Measurements from ENCODE around the gene RAD54L.
A peak's percentile ranks its signal among the peaks of the same experiment; 100 is the strongest.
"Not testable (repeated sequence)": the region's sequence is repeated elsewhere in the genome, so short reads cannot be mapped to it uniquely, and the experiment has no call there.

Gene RAD54L

GRCh38 chr1:46215504-46215903 is 32.1 kb upstream of the RAD54L start:
- Histone ChIP-seq H3K9ac (ENCODE audit: low read depth, low read length) (no peak overlapping the region), H3K36me3 (ENCODE audit: control insufficient read depth, insufficient read depth, low read length) (no peaks in the 10 kb centered on the region), H3K27ac (ENCODE audit: low read depth, low read length) (no peak overlapping the region), H3K27me3 (ENCODE audit: control insufficient read depth, insufficient read depth, low read length) (no peaks in the 10 kb centered on the region), H3K4me3 (ENCODE audit: low read depth, low read length) (no peak overlapping the region), H3K9me3 (ENCODE audit: control insufficient read depth, insufficient read depth, low read length) (no peaks in the 10 kb centered on the region), H3K4me1 (ENCODE audit: control insufficient read depth, insufficient read depth, low read length) (no peaks in the 10 kb centered on the region)

DNA sequence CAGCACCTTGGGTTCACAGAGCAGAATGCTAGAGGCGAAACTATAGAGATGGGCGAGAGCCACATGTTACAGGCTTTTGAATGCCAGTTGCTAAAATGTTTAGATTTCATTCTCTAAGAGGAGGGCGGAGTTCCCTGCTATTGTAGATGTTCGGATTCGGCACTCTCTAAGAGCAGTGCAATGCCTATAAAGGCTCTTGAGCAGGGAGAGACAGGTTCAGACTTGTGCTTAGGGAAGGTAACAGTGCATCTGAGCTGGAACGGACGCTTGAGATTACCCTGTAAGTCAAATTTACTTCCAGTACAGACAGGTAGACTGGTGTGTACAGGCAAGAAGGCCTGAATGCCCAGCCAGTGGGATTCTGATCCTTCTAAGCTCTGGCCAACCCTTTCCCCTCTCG is 29.1 kb upstream of the RAD54L start:
- Histone ChIP-seq H3K9ac (ENCODE audit: low read depth, low read length) (no peak overlapping the region), H3K9me3 (ENCODE audit: control insufficient read depth, insufficient read depth, low read length) (no peaks in the 10 kb centered on the region), H3K4me3 (ENCODE audit: low read depth, low read length) (no peak overlapping the region), H3K36me3 (ENCODE audit: control insufficient read depth, insufficient read depth, low read length) (no peaks in the 10 kb centered on the region), H3K4me1 (ENCODE audit: control insufficient read depth, insufficient read depth, low read length) (peaks cover 12% of the 10 kb centered on the region), H3K27me3 (ENCODE audit: control insufficient read depth, insufficient read depth, low read length) (no peaks in the 10 kb centered on the region), H3K27ac (ENCODE audit: low read depth, low read length) (no peak overlapping the region)

- H3K9me3 ChIP-seq (ENCODE audit: control insufficient read depth, insufficient read depth, low read length), result no peaks in the 10 kb centered on the region
- peaks cover 22% of the 10 kb centered on the region for H3K4me1 ChIP-seq (ENCODE audit: control insufficient read depth, insufficient read depth, low read length)
- H3K4me3 ChIP-seq (ENCODE audit: low read depth, low read length), result no peak overlapping the region
- no peak overlapping the region for H3K9ac ChIP-seq (ENCODE audit: low read depth, low read length)
- no peaks in the 10 kb centered on the region for H3K27me3 ChIP-seq (ENCODE audit: control insufficient read depth, insufficient read depth, low read length)
- H3K27ac ChIP-seq (ENCODE audit: low read depth, low read length), result no peak overlapping the region
- no peaks in the 10 kb centered on the region for H3K36me3 ChIP-seq (ENCODE audit: control insufficient read depth, insufficient read depth, low read length)
Measured at GRCh38 chr1:46219551-46220520, 27.7 kb upstream of the RAD54L start.

GRCh38 chr1:46220808-46221207 is 26.8 kb upstream of the RAD54L start:
- Histone ChIP-seq H3K4me1 (ENCODE audit: control insufficient read depth, insufficient read depth, low read length) (peaks cover 22% of the 10 kb centered on the region), H3K36me3 (ENCODE audit: control insufficient read depth, insufficient read depth, low read length) (no peaks in the 10 kb centered on the region), H3K9ac (ENCODE audit: low read depth, low read length) (no peak overlapping the region), H3K4me3 (ENCODE audit: low read depth, low read length) (no peak overlapping the region), H3K27ac (ENCODE audit: low read depth, low read length) (no peak overlapping the region), H3K27me3 (ENCODE audit: control insufficient read depth, insufficient read depth, low read length) (no peaks in the 10 kb centered on the region), H3K9me3 (ENCODE audit: control insufficient read depth, insufficient read depth, low read length) (no peaks in the 10 kb centered on the region)

DNA sequence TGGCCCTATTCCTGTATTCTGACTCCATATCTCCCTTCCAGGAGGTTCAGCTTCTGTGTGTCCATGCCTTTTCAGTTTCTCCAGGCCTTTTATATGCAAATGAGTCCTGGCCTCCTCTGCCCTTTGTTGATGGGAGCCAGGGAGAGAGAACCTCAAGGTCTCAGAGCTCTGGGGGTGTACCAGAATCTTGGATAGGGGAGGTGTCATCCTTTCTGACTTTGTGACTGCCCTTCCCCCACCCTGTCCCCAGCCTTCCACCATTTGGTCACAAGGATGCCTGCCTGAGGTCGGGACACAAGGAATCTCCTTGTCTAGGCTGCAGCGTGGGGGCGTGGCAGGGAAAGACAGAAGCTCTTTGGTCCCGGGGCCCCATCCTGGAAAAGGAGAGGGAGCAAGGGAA is 25.8 kb upstream of the RAD54L start:
- H3K4me1 ChIP-seq (ENCODE audit: control insufficient read depth, insufficient read depth, low read length), result peaks cover 22% of the 10 kb centered on the region
- no peak overlapping the region for H3K4me3 ChIP-seq (ENCODE audit: low read depth, low read length)
- no peaks in the 10 kb centered on the region for H3K36me3 ChIP-seq (ENCODE audit: control insufficient read depth, insufficient read depth, low read length)
- H3K27me3 ChIP-seq (ENCODE audit: control insufficient read depth, insufficient read depth, low read length), result no peaks in the 10 kb centered on the region
- H3K9ac ChIP-seq (ENCODE audit: low read depth, low read length), result no peak overlapping the region
- peak overlapping the region; percentile 44 for H3K27ac ChIP-seq (ENCODE audit: low read depth, low read length)
- H3K9me3 ChIP-seq (ENCODE audit: control insufficient read depth, insufficient read depth, low read length), result no peaks in the 10 kb centered on the region

GRCh38 chr1:46223055-46223454 is 24.5 kb upstream of the RAD54L start:
- H3K9me3 ChIP-seq (ENCODE audit: control insufficient read depth, insufficient read depth, low read length); H3K4me3 ChIP-seq (ENCODE audit: low read depth, low read length); H3K27me3 ChIP-seq (ENCODE audit: control insufficient read depth, insufficient read depth, low read length); H3K9ac ChIP-seq (ENCODE audit: low read depth, low read length); H3K27ac ChIP-seq (ENCODE audit: low read depth, low read length); H3K36me3 ChIP-seq (ENCODE audit: control insufficient read depth, insufficient read depth, low read length): not testable (repeated sequence)
- H3K4me1 ChIP-seq (ENCODE audit: control insufficient read depth, insufficient read depth, low read length), result peaks cover 22% of the 10 kb centered on the region

DNA sequence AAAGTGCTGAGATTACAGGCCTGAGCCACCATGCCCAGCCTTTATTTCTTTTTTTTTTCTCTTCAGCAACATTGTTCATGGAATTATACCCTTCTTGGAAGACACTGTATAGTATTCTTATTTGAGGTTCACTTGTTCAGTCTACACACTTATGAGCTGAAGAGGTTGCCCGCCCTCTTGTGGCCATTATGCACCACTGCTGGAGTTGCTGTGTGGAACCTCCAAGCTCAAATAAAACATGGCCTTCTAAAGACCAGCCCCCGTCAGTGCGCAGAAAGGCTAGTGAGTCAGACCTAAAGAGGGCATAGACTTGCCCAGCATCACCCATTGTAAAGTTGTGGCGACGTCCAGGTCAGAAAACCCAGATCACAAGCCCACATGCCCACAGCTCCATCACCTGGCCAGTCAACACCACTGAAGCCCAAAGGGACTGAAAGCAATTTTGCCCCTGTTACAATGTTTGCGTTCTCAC is 24.1 kb upstream of the RAD54L start:
- Histone ChIP-seq H3K4me1 (ENCODE audit: control insufficient read depth, insufficient read depth, low read length) (peaks cover 22% of the 10 kb centered on the region), H3K36me3 (ENCODE audit: control insufficient read depth, insufficient read depth, low read length) (no peaks in the 10 kb centered on the region), H3K9me3 (ENCODE audit: control insufficient read depth, insufficient read depth, low read length) (no peaks in the 10 kb centered on the region), H3K9ac (ENCODE audit: low read depth, low read length) (no peak overlapping the region), H3K4me3 (ENCODE audit: low read depth, low read length) (no peak overlapping the region), H3K27ac (ENCODE audit: low read depth, low read length) (peak overlapping the region; percentile 61), H3K27me3 (ENCODE audit: control insufficient read depth, insufficient read depth, low read length) (no peaks in the 10 kb centered on the region)

GRCh38 chr1:46224966-46225365 is 22.6 kb upstream of the RAD54L start:
- Histone ChIP-seq H3K9ac (ENCODE audit: low read depth, low read length) (no peak overlapping the region), H3K4me1 (ENCODE audit: control insufficient read depth, insufficient read depth, low read length) (peaks cover 22% of the 10 kb centered on the region), H3K4me3 (ENCODE audit: low read depth, low read length) (no peak overlapping the region), H3K27me3 (ENCODE audit: control insufficient read depth, insufficient read depth, low read length) (no peaks in the 10 kb centered on the region), H3K9me3 (ENCODE audit: control insufficient read depth, insufficient read depth, low read length) (no peaks in the 10 kb centered on the region), H3K27ac (ENCODE audit: low read depth, low read length) (no peak overlapping the region), H3K36me3 (ENCODE audit: control insufficient read depth, insufficient read depth, low read length) (no peaks in the 10 kb centered on the region)

- H3K4me1 ChIP-seq (ENCODE audit: control insufficient read depth, insufficient read depth, low read length); H3K9ac ChIP-seq (ENCODE audit: low read depth, low read length); H3K4me3 ChIP-seq (ENCODE audit: low read depth, low read length); H3K27me3 ChIP-seq (ENCODE audit: control insufficient read depth, insufficient read depth, low read length); H3K9me3 ChIP-seq (ENCODE audit: control insufficient read depth, insufficient read depth, low read length); H3K27ac ChIP-seq (ENCODE audit: low read depth, low read length); H3K36me3 ChIP-seq (ENCODE audit: control insufficient read depth, insufficient read depth, low read length): not testable (repeated sequence)
Measured at GRCh38 chr1:46231231-46231630, 16.3 kb upstream of the RAD54L start.

DNA sequence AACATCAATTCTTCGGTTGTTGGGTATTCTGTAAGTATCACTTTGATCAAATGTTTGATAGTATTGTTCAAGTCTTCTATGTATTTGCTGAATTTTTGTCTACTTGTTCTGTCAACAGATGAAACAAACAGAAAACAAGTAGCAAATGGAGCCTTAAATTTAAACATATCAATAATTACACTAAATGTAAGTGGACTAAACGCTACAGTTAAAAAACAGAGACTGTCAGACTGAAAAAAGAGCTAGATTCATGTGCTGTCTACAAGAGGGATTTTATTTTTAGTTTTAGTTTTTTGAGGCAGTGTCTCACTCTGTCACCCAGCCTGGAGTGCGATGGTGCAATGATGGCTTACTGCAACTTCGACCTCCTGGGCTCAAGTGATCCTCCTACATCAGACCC is 10.7 kb upstream of the RAD54L start:
- Histone ChIP-seq H3K36me3 (ENCODE audit: control insufficient read depth, insufficient read depth, low read length) (no peaks in the 10 kb centered on the region), H3K4me3 (ENCODE audit: low read depth, low read length) (no peak overlapping the region), H3K4me1 (ENCODE audit: control insufficient read depth, insufficient read depth, low read length) (no peaks in the 10 kb centered on the region), H3K9ac (ENCODE audit: low read depth, low read length) (no peak overlapping the region), H3K9me3 (ENCODE audit: control insufficient read depth, insufficient read depth, low read length) (peaks cover 14% of the 10 kb centered on the region; the same call in 1 of the 2 replicates), H3K27ac (ENCODE audit: low read depth, low read length) (no peak overlapping the region), H3K27me3 (ENCODE audit: control insufficient read depth, insufficient read depth, low read length) (no peaks in the 10 kb centered on the region)

- H3K9me3 ChIP-seq (ENCODE audit: control insufficient read depth, insufficient read depth, low read length), result peaks cover 14% of the 10 kb centered on the region
- H3K4me1 ChIP-seq (ENCODE audit: control insufficient read depth, insufficient read depth, low read length); H3K27ac ChIP-seq (ENCODE audit: low read depth, low read length); H3K4me3 ChIP-seq (ENCODE audit: low read depth, low read length); H3K27me3 ChIP-seq (ENCODE audit: control insufficient read depth, insufficient read depth, low read length); H3K9ac ChIP-seq (ENCODE audit: low read depth, low read length); H3K36me3 ChIP-seq (ENCODE audit: control insufficient read depth, insufficient read depth, low read length): not testable (repeated sequence)
Measured at GRCh38 chr1:46238865-46239264, 8.7 kb upstream of the RAD54L start.

All from HUES48 (cell line).